Endodermal cell (in vitro differentiated cells): ENCODE results near the gene B4GALT5. TPM values are rescaled to one million over a fixed set of nuclear protein-coding genes. Genes with fewer than 3 reads are reported as not detected.

Experiments
- DNase-seq: peaks from one replicate; pipeline ENCODE4 v3.0.0-alpha.2; 2017
- H3K27ac ChIP-seq: 2 replicates; pipeline ENCODE4 v1.5.1; 2013; ENCODE audit warnings: mild to moderate bottlenecking, low read depth, low read length, moderate library complexity
- H3K27me3 ChIP-seq: 2 replicates; pipeline ENCODE4 v1.6.1; 2013; ENCODE audit warnings: mild to moderate bottlenecking, low read length, moderate library complexity; ENCODE audit not compliant: insufficient read depth, control insufficient read depth, poor library complexity, severe bottlenecking
- H3K36me3 ChIP-seq: 2 replicates; pipeline ENCODE4 v1.7.0; 2013; ENCODE audit warnings: mild to moderate bottlenecking, low read length, moderate library complexity; ENCODE audit not compliant: control insufficient read depth, insufficient read depth
- H3K4me1 ChIP-seq: one replicate; pipeline ENCODE4 v1.7.0; 2013; ENCODE audit warnings: low read length; ENCODE audit not compliant: control insufficient read depth, insufficient read depth
- H3K4me3 ChIP-seq: 2 replicates; pipeline ENCODE4 v1.5.1; 2013; ENCODE audit warnings: mild to moderate bottlenecking, low read length, moderate library complexity
- H3K9ac ChIP-seq: 2 replicates; pipeline ENCODE4 v1.6.1; 2013; ENCODE audit warnings: mild to moderate bottlenecking, low read length, moderate library complexity; ENCODE audit not compliant: poor library complexity, severe bottlenecking; ENCODE audit errors: extremely low read depth
- H3K9me3 ChIP-seq: 2 replicates; pipeline ENCODE4 v1.6.1; 2013; ENCODE audit warnings: mild to moderate bottlenecking, low read length, moderate library complexity; ENCODE audit not compliant: control insufficient read depth
- H3K27ac Mint-ChIP-seq: 2 replicates; pipeline ENCODE4 v1.8.0; 2020; ENCODE audit warnings: mixed read lengths
- H3K27me3 Mint-ChIP-seq: 2 replicates; pipeline ENCODE4 v1.8.0; 2021; ENCODE audit warnings: mild to moderate bottlenecking, mixed read lengths; ENCODE audit not compliant: insufficient read depth
- H3K36me3 Mint-ChIP-seq: 2 replicates; pipeline ENCODE4 v1.8.0; 2020; ENCODE audit warnings: low read depth, mixed read lengths
- H3K4me1 Mint-ChIP-seq: 2 replicates; pipeline ENCODE4 v1.8.0; 2020; ENCODE audit warnings: mixed read lengths
- H3K4me3 Mint-ChIP-seq: 2 replicates; pipeline ENCODE4 v1.8.0; 2020; ENCODE audit warnings: mild to moderate bottlenecking, moderate library complexity, mixed read lengths
- H3K9me3 Mint-ChIP-seq: 2 replicates; pipeline ENCODE4 v1.8.0; 2020; ENCODE audit warnings: mild to moderate bottlenecking, mixed read lengths
- CTCF ChIP-seq: fragments of 200-600 bp; sonication (generic); conservative IDR thresholded peaks from 2 replicates; pipeline ENCODE4 v1.5.0; 2021; ENCODE audit warnings: antibody characterized with exemption, mild to moderate bottlenecking
- WGBS, 2 experiments: methylation state at CpG; one replicate each; pipeline versions ENCODE4 v1.1.5 to v1.1.7; 2013; ENCODE audit warnings: missing lambda C conversion rate in 2 of 2, mixed read lengths in 1 of 2; ENCODE audit not compliant: insufficient coverage in 1 of 2, insufficient read length in 1 of 2; 5-methylcytosine and 5-hydroxymethylcytosine counted together
- total RNA-seq, 2 donors: library from RNA; stranded (reverse); fragmentation: NEBNext Ultra II Directional in 1 of 2; extraction: Animal tissue kit (Norgen Biotek cat#: 25700) in 1 of 2; gene quantifications; 2 replicates in 1 of 2; 3 replicates in 1 of 2; pipeline ENCODE4 v1.2.1, GENCODE V29; 2021

Gene B4GALT5
- total RNA-seq, 2 donors from 2014 or later, result 57.0 to 58.8 TPM

GRCh38 chr20:49759266-49759950, 45.7 kb upstream of the B4GALT5 start:
- Histone ChIP-seq H3K27ac (no peak overlapping the region), H3K9me3 (no peaks in the 10 kb centered on the region), H3K36me3 (no peaks in the 10 kb centered on the region), H3K4me3 (no peak overlapping the region), H3K9ac (no peak overlapping the region), H3K27me3 (no peaks in the 10 kb centered on the region), H3K4me1 (no peaks in the 10 kb centered on the region)
- 81 to 91% methylated on average over 7 of the region's 7 CpGs for WGBS, 2 experiments
- peak; percentile 52 for DNase-seq
- no peak for TF ChIP-seq CTCF
- H3K4me1 Mint-ChIP-seq, result peaks cover 37% of the 10 kb centered on the region
- peaks cover 3% of the 10 kb centered on the region for H3K27me3 Mint-ChIP-seq
- H3K36me3 Mint-ChIP-seq, result no peaks in the 10 kb centered on the region
- H3K27ac Mint-ChIP-seq, result no peak overlapping the region
- H3K9me3 Mint-ChIP-seq, result no peaks in the 10 kb centered on the region
- H3K4me3 Mint-ChIP-seq, result no peak overlapping the region

DNA sequence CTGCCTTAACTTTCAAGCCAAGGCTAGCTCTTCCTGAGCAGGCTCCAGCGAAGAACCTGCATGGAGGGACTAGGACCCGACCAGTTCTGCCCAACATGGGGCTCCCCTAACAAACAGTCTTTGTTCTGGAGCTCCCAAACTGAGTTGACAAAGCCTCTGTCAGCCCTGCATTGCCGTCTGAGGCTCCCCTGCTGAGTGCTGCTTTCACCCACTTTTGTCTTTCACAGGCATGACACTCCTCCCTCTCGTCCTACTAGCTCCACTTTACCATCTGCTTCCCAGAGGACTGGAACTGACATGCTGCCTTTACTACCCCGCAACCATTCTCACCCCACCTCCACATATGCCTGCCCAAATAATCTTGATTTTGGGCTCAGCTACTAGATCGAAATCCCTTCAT, 45.1 kb upstream of the B4GALT5 start:
- Histone ChIP-seq H3K9ac (no peak overlapping the region), H3K4me3 (no peak overlapping the region), H3K27ac (no peak overlapping the region), H3K36me3 (no peaks in the 10 kb centered on the region), H3K9me3 (no peaks in the 10 kb centered on the region), H3K4me1 (no peaks in the 10 kb centered on the region), H3K27me3 (no peaks in the 10 kb centered on the region)
- Mint-ChIP-seq H3K27me3 (peaks cover 3% of the 10 kb centered on the region), H3K4me1 (peaks cover 36% of the 10 kb centered on the region), H3K27ac (no peak overlapping the region), H3K9me3 (no peaks in the 10 kb centered on the region), H3K4me3 (no peak overlapping the region), H3K36me3 (no peaks in the 10 kb centered on the region)
- no peak for TF ChIP-seq CTCF
- peak; percentile 84 for DNase-seq
- WGBS, 2 experiments, result 50 to 58% methylated on average over 6 of the region's 6 CpGs

- no peak overlapping the region for H3K27ac ChIP-seq
- H3K4me1 ChIP-seq, result no peaks in the 10 kb centered on the region
- no peak overlapping the region for H3K9ac ChIP-seq
- Mint-ChIP-seq H3K27ac (no peak overlapping the region), H3K4me1 (peaks cover 25% of the 10 kb centered on the region), H3K9me3 (no peaks in the 10 kb centered on the region), H3K27me3 (peaks cover 3% of the 10 kb centered on the region), H3K36me3 (no peaks in the 10 kb centered on the region), H3K4me3 (no peak overlapping the region)
- no peaks in the 10 kb centered on the region for H3K27me3 ChIP-seq
- TF ChIP-seq CTCF, result no peak
- no peak for DNase-seq
- WGBS, 2 experiments, result 97 to 100% methylated on average over 2 to 3 of the region's 4 CpGs
- no peak overlapping the region for H3K4me3 ChIP-seq
- H3K9me3 ChIP-seq, result no peaks in the 10 kb centered on the region
- H3K36me3 ChIP-seq, result no peaks in the 10 kb centered on the region
Observed at GRCh38 chr20:49757597-49757996, 43.9 kb upstream of the B4GALT5 start.
